Panc1 (cell line): ENCODE measurements around the gene LGALS3. TPM values are rescaled to one million over a fixed set of nuclear protein-coding genes. Genes with fewer than 3 reads are reported as not detected.
"Not testable (repeated sequence)": the region's sequence is repeated elsewhere in the genome, so short reads cannot be mapped to it uniquely, and the experiment has no call there.

Experiments used
- ATAC-seq: fragments of 200-7000 bp; cut with Tn5 transposase; 2 replicates; pipeline ENCODE4 v1.9.1; 2020; ENCODE audit warnings: mild to moderate bottlenecking, moderate library complexity
- Bru-seq: library from RNA; stranded (reverse); fragments of 400-500 nt; gene quantifications from one replicate; lab custom pipeline; 2021; lab: Mats Ljungman, UMichigan
- BruChase-seq, 2 experiments: library from RNA; stranded (reverse); fragments of 400-500 nt; gene quantifications; one replicate each; lab custom pipeline; 2021; lab: Mats Ljungman, UMichigan
- BruUV-seq: library from RNA; stranded (reverse); fragments of 400-500 nt; replicated peaks from 2 replicates; lab custom pipeline; 2021; lab: Mats Ljungman, UMichigan
- CTCF ChIA-PET: fragments of 300-600 bp; sonication (Branson Sonifier 250); formaldehyde crosslinking; loops from one replicate; lab custom pipeline; 2022; ENCODE audit warnings: antibody characterized with exemption; lab: Charles Lee
- POLR2A ChIA-PET: fragments of 300-600 bp; sonication (Branson Sonifier 250); formaldehyde crosslinking; loops from one replicate; lab custom pipeline; 2022; ENCODE audit warnings: antibody characterized with exemption; lab: Charles Lee
- DNase-seq: peaks from one replicate; pipeline ENCODE4 v3.0.0-alpha.2; 2010; ENCODE audit warnings: low read depth, low spot score
- H3K27ac ChIP-seq: 2 replicates; pipeline ENCODE4 v1.5.1; 2011; ENCODE audit warnings: mild to moderate bottlenecking, low read length, inconsistent platforms
- H3K27me3 ChIP-seq: fragments of 200-500 bp; sonication (Bioruptor generic); 2 replicates; pipeline ENCODE4 v1.6.0; 2014; ENCODE audit warnings: low read length, inconsistent platforms; ENCODE audit not compliant: control insufficient read depth, insufficient read depth
- H3K36me3 ChIP-seq: fragments of 200-500 bp; sonication (Bioruptor generic); 2 replicates; pipeline ENCODE4 v1.5.1; 2014; ENCODE audit warnings: inconsistent platforms, mild to moderate bottlenecking, low read length, moderate library complexity; ENCODE audit not compliant: control insufficient read depth, insufficient read depth
- H3K4me1 ChIP-seq: 2 replicates; pipeline ENCODE4 v1.5.1; 2011; ENCODE audit warnings: inconsistent platforms, mild to moderate bottlenecking, low read length, moderate library complexity; ENCODE audit not compliant: control insufficient read depth, insufficient read depth
- H3K4me3 ChIP-seq, 2 experiments: 2 replicates each; pipeline ENCODE4 v1.5.1; 2011 to 2012; ENCODE audit warnings: low read depth in 2 of 2, low read length in 2 of 2, mild to moderate bottlenecking in 2 of 2, inconsistent platforms in 1 of 2, moderate library complexity in 1 of 2
- H3K9me3 ChIP-seq: fragments of 200-500 bp; sonication (Bioruptor generic); 2 replicates; pipeline ENCODE4 v1.5.1; 2014; ENCODE audit warnings: low read depth, mild to moderate bottlenecking, inconsistent platforms, low read length, moderate library complexity; ENCODE audit not compliant: control insufficient read depth, insufficient read depth
- CTCF ChIP-seq: fragments of 450-650 bp; IDR thresholded peaks from 2 replicates; pipeline ENCODE4 v1.5.1; 2017; ENCODE audit warnings: mild to moderate bottlenecking
- POLR2AphosphoS5 ChIP-seq: IDR thresholded peaks from 2 replicates; pipeline ENCODE4 v1.6.1; 2012; ENCODE audit warnings: mild to moderate bottlenecking, low read depth, low read length, moderate library complexity
- REST ChIP-seq, 2 experiments: IDR thresholded peaks; 2 replicates each; pipeline ENCODE4 v1.6.1; 2011 to 2012; ENCODE audit warnings: low read depth in 2 of 2, control low read depth in 1 of 2, low read length in 1 of 2, mild to moderate bottlenecking in 1 of 2, moderate library complexity in 1 of 2; ENCODE audit not compliant: insufficient read depth in 1 of 2
- SIN3A ChIP-seq: IDR thresholded peaks from 2 replicates; pipeline ENCODE4 v1.6.1; 2012; ENCODE audit warnings: low read depth, mild to moderate bottlenecking, low read length, moderate library complexity, borderline replicate concordance; ENCODE audit not compliant: insufficient read depth
- TCF7L2 ChIP-seq: IDR thresholded peaks from 2 replicates; pipeline ENCODE4 v1.6.1; 2011; ENCODE audit warnings: mild to moderate bottlenecking, low read depth, low read length, inconsistent platforms
- in situ Hi-C: cut with HindIII; loops from 2 replicates; pipeline ENCODE4 v1.10.0; 2016; ENCODE audit warnings: low sequenced_read_pairs, low pct_unique_long_range_greater_than_20kb
- intact Hi-C: fragments of 100-400 bp; cut with micrococcal nuclease; formaldehyde crosslinking; loops from one replicate; pipeline ENCODE4 v1.10.0; 2022; ENCODE audit not compliant: unreplicated experiment
- long read RNA-seq: library from polyadenylated mRNA; unstranded; transcript quantifications from one replicate; pipeline ENCODE4 v2.0.0, GENCODE V29; 2021; ENCODE audit not compliant: unreplicated experiment
- polyA plus RNA-seq: library from polyadenylated mRNA; unstranded; fragments of >200 nt; gene quantifications from one replicate; pipeline ENCODE4 v1.2.1, GENCODE V29; 2012; ENCODE audit warnings: missing spikeins; ENCODE audit not compliant: insufficient read length
- total RNA-seq: library from RNA; stranded (reverse); gene quantifications from one replicate; pipeline ENCODE4 v1.2.1, GENCODE V29; 2021; ENCODE audit not compliant: unreplicated experiment

Gene LGALS3
- total RNA-seq = 146 TPM
- polyA plus RNA-seq = 143 TPM
- percentile 85 among the genes with signal in this experiment for Bru-seq, nascent RNA
- percentile 81 among the genes with signal in this experiment for BruChase-seq, experiment 1, labeled RNA remaining after a 2-hour chase
- BruChase-seq, experiment 2, labeled RNA remaining after a 6-hour chase = percentile 81 among the genes with signal in this experiment
- long read RNA-seq, transcript LGALS3-201 (6 exons, 1,146 nt) = major isoform, 122 of 166 reads
- long read RNA-seq, transcript LGALS3-207 (4 exons, 1,734 nt) = minor isoform, 8 of 166 reads
- long read RNA-seq, partial matches to known transcripts = 19 of 166 reads
- long read RNA-seq, other reads (novel, unspliced or antisense) = 17 of 166 reads

- H3K36me3 ChIP-seq = no peaks in the 10 kb centered on the region; the same call in 1 of the 2 replicates
- ATAC-seq (peak; percentile 93), DNase-seq (no peak)
- TF ChIP-seq TCF7L2 (no peak), POLR2AphosphoS5 (peak; percentile 55)
- peak within 1 kb of the TSS; percentile 74 to 85 for H3K4me3 ChIP-seq
- no TSS peak for BruUV-seq
- CTCF ChIA-PET = no interaction called here
- POLR2A ChIA-PET = interaction anchor here (0.7 to 1.2 kb wide), 3 partner anchors 12 to 24 kb away, joined by 3 to 6 read pairs (median 5); no protein-coding TSS in a partner anchor
- peak within 1 kb of the TSS; percentile 63 for H3K27ac ChIP-seq
- no peaks in the 10 kb centered on the region for H3K9me3 ChIP-seq
- in situ Hi-C loops = no loop called here
- intact Hi-C loops = no loop called here
- no peaks in the 10 kb centered on the region for H3K27me3 ChIP-seq
- peaks cover 40% of the 10 kb centered on the region for H3K4me1 ChIP-seq
Measured at GRCh38 chr14:55129086-55129427, at the start of gene LGALS3. LGALS3 (plus strand) TSS chr14:55129252; CDS start chr14:55137374, 8,122 bp downstream.

GRCh38 chr14:55079961-55080360 is 49.1 kb upstream of the LGALS3 start:
- POLR2A ChIA-PET, CTCF ChIA-PET, BruUV-seq, DNase-seq, H3K27ac ChIP-seq, H3K4me3 ChIP-seq, intact Hi-C loops, in situ Hi-C loops, H3K36me3 ChIP-seq, ATAC-seq, H3K4me1 ChIP-seq, H3K27me3 ChIP-seq, H3K9me3 ChIP-seq: not testable (repeated sequence)

- ATAC-seq (no peak), DNase-seq (no peak)
- H3K27ac ChIP-seq = no peak overlapping the region
- TF ChIP-seq REST (IDR thresholded peaks at IDR 0.05; ENCODE audit: insufficient read depth in 1 of 2, low read depth in 2 of 2, low read length in 1 of 2) (no peak), POLR2AphosphoS5 (no peak), TCF7L2 (no peak), SIN3A (no peak), CTCF (no peak)
- ChIA-PET POLR2A (interaction anchor here (0.6 kb wide), 1 partner anchor 51 kb away, joined by 4 read pairs; no protein-coding TSS in a partner anchor), CTCF (no interaction called here)
- BruUV-seq = no TSS peak
- H3K4me1 ChIP-seq = no peaks in the 10 kb centered on the region
- no peaks in the 10 kb centered on the region for H3K27me3 ChIP-seq
- no peaks in the 10 kb centered on the region for H3K9me3 ChIP-seq
- H3K4me3 ChIP-seq = no peak overlapping the region
- H3K36me3 ChIP-seq = no peaks in the 10 kb centered on the region
- intact Hi-C loops = no loop called here
- in situ Hi-C loops = no loop called here
Measured at GRCh38 chr14:55084401-55085059, 44.5 kb upstream of the LGALS3 start.
